ENCODE data around the gene DMRTA1. TPM values are rescaled to one million over a fixed set of nuclear protein-coding genes. Genes with fewer than 3 reads are reported as not detected.
"Not testable (repeated sequence)": the region's sequence is repeated elsewhere in the genome, so short reads cannot be mapped to it uniquely, and the experiment has no call there.

DMRTA1 gene
- total and polyA plus RNA-seq, 7 donors: 0.09 to 0.67 (median 0.38) TPM

- Histone ChIP-seq H3K27ac (no peak overlapping the region), H3K4me1 (no peaks in the 10 kb centered on the region), H3K27me3 (ENCODE audit: insufficient read depth in 3 of 3, low read length in 2 of 3) (no peaks in the 10 kb centered on the region), H3K9me3 (no peaks in the 10 kb centered on the region), H3K4me3 (no peak overlapping the region), H3K36me3 (ENCODE audit: insufficient read depth in 1 of 2, low read depth in 1 of 2) (no peaks in the 10 kb centered on the region)
- DNase-seq (no peak), ATAC-seq (no peak)
- 71 to 81% (median 77%) methylated on average over 2 of the region's 2 CpGs for WGBS, 3 donors
- no peak for TF ChIP-seq CTCF (IDR thresholded peaks at IDR 0.05)
- intact Hi-C loops (cut with DNase I): no loop called here
Measured at GRCh38 chr9:22481566-22481965, 34.9 kb downstream of the DMRTA1 start.

DNA sequence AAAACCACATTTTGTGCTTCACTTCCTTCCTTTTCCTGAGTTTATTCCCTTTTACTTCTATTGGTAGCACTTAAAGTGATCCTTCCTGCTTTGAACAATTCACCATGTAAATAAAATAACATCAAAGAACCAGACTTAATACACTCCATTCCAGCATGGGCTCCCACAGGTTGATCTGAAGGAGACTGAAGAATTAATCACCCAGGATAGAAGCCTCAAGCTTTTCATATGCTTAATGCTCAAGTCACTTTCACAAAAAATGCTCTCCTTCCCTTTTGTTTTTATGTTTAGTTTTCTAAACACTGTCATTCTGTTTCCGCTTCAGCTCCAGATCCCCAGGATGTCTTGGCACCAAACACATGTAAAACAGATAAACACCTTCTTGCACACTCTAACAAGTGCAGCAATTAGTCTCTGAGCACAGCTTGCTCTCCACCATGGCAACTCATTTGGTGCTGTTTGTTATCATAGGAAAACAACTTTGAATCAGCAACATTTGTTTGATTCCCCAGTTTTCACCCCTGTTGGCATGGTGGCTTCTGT, 37.0 kb downstream of the DMRTA1 start:
- no peaks in the 10 kb centered on the region for H3K36me3 ChIP-seq (ENCODE audit: insufficient read depth in 1 of 2, low read depth in 1 of 2)

GRCh38 chr9:22496197-22496596, 49.6 kb downstream of the DMRTA1 start:
- intact Hi-C loops (cut with DNase I); H3K27me3 ChIP-seq (ENCODE audit: insufficient read depth in 3 of 3, low read length in 2 of 3); ATAC-seq; DNase-seq; H3K4me1 ChIP-seq; H3K4me3 ChIP-seq; H3K9me3 ChIP-seq; H3K27ac ChIP-seq; H3K36me3 ChIP-seq (ENCODE audit: insufficient read depth in 1 of 2, low read depth in 1 of 2): not testable (repeated sequence)
- WGBS, 3 donors: 67 to 74% (median 74%) methylated on average over 4 of the region's 4 CpGs

More for the DNA sequence above, 37.0 kb downstream of the DMRTA1 start:
- ATAC-seq: no peak
- intact Hi-C loops (cut with DNase I): no loop called here
- WGBS, 3 donors: 66 to 89% (median 67%) methylated on average over 1 of the region's 1 CpG
- Histone ChIP-seq H3K4me3 (no peak overlapping the region), H3K4me1 (no peaks in the 10 kb centered on the region), H3K27ac (no peak overlapping the region), H3K27me3 (ENCODE audit: insufficient read depth in 3 of 3, low read length in 2 of 3) (no peaks in the 10 kb centered on the region), H3K9me3 (no peaks in the 10 kb centered on the region)
- no peak for TF ChIP-seq CTCF (IDR thresholded peaks at IDR 0.05)
- no peak for DNase-seq

All from psoas muscle (tissue), 8 donors.